Activated T-helper 17 cell treated with anti-CD3 and anti-CD28 coated beads, Interleukin-2, amount 50 U/mL, for 72 hours (primary cell): ENCODE results near the gene HORMAD2. TPM values are rescaled to one million over a fixed set of nuclear protein-coding genes. Genes with fewer than 3 reads are reported as not detected.

ENCODE experiments used
- total RNA-seq, 2 donors: library from RNA; stranded (reverse); gene quantifications; one replicate each; pipeline ENCODE4 v1.2.3, GENCODE V29; 2022

HORMAD2 gene
- total RNA-seq, 2 donors from 2014 or later, result 0.37 TPM; not detected in 1

Other genes starting within 250 kb of the HORMAD2 start
- 10 to 100 TPM; 62.0 to 79.4 TPM for gene ASCC2, start 242.2 kb upstream of the HORMAD2 start, total RNA-seq
- 10 to 100 TPM; 24.7 to 34.7 TPM for gene MTMR3, start 197.3 kb upstream of the HORMAD2 start, total RNA-seq
- 100 to 1,000 TPM; 175 to 300 TPM for gene LIF, start 166.3 kb downstream of the HORMAD2 start, total RNA-seq
- 10 to 100 TPM; 41.1 to 88.6 TPM for gene OSM, start 186.4 kb downstream of the HORMAD2 start, total RNA-seq
- gene CASTOR1, start 209.0 kb downstream of the HORMAD2 start, total RNA-seq, result 1 to 10 TPM; 4.6 to 4.8 TPM
- 10 to 100 TPM; 26.9 to 41.2 TPM for gene TBC1D10A, start 246.5 kb downstream of the HORMAD2 start, total RNA-seq